ENCODE results near the gene NFE2.

Gene NFE2

DNA sequence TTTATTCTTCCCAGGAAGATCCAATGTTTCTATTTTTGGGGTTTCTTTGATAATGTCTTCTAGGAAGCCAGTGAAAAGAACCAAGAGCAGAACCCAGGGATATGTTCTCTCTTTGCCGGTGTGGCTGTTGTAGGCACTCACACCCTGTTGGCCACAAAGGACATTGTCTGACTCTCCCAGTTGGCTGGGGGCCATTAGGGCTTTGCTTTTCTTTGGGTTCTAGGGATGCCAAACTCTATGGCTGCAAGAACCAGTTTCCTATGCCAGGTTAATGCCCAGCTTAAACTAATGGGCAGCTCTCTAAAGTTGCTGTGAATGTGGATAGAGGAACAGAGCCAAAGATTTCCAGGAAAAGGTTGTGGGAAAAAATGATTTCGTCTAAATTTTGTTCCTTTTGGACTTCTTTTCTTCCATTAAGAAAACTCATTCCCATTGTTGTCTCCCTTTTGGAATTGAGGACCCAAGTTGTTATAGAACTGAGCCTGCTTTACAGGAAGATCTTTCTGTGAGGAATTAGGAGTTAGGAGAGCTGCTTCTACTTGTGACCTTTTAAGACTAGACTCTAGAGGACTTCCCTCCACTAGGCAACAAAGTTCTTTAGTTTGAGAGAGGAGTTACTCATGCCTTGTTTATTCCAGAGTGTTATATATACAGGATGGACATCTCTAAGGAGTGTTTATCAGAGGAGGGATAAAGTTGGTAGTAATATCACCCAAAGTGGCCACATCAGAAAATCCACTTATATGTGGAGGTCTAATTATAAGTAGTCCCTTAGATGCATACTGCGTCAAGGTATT, 37.2 kb upstream of the NFE2 start:
- peak overlapping the region; percentile 5 to 24 for H3K27ac ChIP-seq
- TF ChIP-seq, protein P1, sequence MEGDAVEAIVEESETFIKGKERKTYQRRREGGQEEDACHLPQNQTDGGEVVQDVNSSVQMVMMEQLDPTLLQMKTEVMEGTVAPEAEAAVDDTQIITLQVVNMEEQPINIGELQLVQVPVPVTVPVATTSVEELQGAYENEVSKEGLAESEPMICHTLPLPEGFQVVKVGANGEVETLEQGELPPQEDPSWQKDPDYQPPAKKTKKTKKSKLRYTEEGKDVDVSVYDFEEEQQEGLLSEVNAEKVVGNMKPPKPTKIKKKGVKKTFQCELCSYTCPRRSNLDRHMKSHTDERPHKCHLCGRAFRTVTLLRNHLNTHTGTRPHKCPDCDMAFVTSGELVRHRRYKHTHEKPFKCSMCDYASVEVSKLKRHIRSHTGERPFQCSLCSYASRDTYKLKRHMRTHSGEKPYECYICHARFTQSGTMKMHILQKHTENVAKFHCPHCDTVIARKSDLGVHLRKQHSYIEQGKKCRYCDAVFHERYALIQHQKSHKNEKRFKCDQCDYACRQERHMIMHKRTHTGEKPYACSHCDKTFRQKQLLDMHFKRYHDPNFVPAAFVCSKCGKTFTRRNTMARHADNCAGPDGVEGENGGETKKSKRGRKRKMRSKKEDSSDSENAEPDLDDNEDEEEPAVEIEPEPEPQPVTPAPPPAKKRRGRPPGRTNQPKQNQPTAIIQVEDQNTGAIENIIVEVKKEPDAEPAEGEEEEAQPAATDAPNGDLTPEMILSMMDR (IDR thresholded peaks at IDR 0.05), result no peak
- H3K4me3 ChIP-seq, result no peak overlapping the region
- DNase-seq (ENCODE audit: low spot score), result no peak

DNA sequence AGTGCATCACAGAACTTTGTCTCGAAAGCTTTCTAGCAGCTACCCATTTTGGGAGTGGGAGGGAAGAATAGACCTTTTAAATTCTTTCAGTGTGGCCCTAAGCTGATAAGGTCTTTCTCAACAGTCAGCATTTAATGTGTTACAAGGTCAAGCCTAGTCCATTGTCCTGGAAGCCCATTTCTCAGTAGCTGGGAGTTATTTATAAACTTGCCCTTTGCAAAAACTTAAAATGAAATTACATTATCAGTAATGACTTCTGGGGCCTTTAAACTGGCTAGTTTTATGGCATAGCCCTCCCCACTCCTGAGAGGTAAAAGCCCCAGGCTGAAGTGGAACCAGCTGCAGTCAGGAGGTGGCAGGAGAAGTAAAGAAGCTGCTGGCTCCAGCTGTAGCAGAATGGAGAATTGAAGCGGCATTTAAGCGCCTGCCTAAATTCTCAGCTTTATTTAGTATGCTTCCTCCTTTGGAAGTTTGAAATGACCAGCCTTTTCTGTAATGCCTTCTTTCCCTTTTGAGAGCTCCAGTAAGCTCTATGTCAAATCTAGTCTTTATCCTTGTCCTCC, 36.5 kb upstream of the NFE2 start:
- TF ChIP-seq, protein P1 (IDR thresholded peaks at IDR 0.05), result no peak
- H3K4me3 ChIP-seq, result no peak overlapping the region
- H3K27ac ChIP-seq, result peak overlapping the region in 1 of 2 donors; percentile 24
- no peak for DNase-seq (ENCODE audit: low spot score)

GRCh38 chr12:54333420-54334034, 32.7 kb upstream of the NFE2 start:
- Histone ChIP-seq H3K27ac (no peak overlapping the region), H3K4me3 (no peak overlapping the region)
- TF ChIP-seq, protein P1 (IDR thresholded peaks at IDR 0.05), result no peak
- no peak for DNase-seq (ENCODE audit: low spot score)

GRCh38 chr12:54331461-54331860, 30.6 kb upstream of the NFE2 start:
- TF ChIP-seq, protein P1 (IDR thresholded peaks at IDR 0.05), result no peak
- no peak overlapping the region for H3K27ac ChIP-seq

DNA sequence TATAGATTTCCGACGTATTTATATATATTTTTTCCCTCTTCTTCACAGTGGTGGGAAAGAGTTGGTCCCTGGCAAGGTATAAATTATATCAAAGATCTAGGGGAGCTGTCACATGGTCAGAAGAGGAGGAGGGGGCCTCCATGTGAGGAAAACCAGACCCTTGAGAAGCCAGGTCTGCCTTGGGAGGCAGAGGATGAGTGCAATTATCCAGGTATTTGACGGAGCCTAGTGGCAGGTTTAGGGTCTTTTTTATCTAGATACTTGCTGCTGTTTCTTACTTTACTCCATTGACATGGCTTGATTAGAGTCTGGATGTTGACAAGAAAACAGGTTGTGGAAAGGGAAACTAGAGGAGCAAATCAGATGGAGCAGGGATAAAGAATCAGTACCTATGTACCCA, 29.6 kb upstream of the NFE2 start:
- Histone ChIP-seq H3K27ac (no peak overlapping the region), H3K4me3 (no peak overlapping the region)
- TF ChIP-seq, protein P1 (IDR thresholded peaks at IDR 0.05), result no peak
- DNase-seq (ENCODE audit: low spot score), result no peak

More at GRCh38 chr12:54331461-54331860, 30.6 kb upstream of the NFE2 start:
- no peak overlapping the region for H3K4me3 ChIP-seq
- no peak for DNase-seq (ENCODE audit: low spot score)

DNA sequence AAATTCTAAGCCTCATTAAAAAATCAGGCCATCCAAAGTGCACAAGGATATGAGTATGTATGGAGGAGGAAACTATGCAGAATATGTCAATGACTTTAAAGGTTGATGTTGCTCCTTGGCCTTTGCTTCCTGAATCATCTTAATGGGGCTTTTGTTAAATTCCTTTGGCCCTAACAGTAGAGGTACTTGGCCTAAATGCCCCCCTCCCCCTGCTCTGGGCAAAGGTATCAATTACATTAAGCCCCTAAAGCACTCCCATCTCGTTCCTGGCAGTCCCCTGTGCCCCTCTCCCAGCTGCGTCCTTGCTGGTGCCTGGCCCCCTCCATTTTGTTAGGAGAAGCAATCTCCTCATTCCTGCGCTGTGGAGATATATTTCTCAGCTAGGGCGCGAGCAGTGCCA, 28.9 kb upstream of the NFE2 start:
- TF ChIP-seq, protein P1 (IDR thresholded peaks at IDR 0.05), result no peak
- Histone ChIP-seq H3K4me3 (no peak overlapping the region), H3K27ac (no peak overlapping the region)
- DNase-seq (ENCODE audit: low spot score), result no peak
